Hepatocyte (in vitro differentiated cells): ENCODE measurements around the gene RBAK.
"Not testable (repeated sequence)": the region's sequence is repeated elsewhere in the genome, so short reads cannot be mapped to it uniquely, and the experiment has no call there.

ENCODE experiments used
- CTCF ChIP-seq: fragments of 200-600 bp; sonication (generic); IDR thresholded peaks from 2 replicates; pipeline ENCODE4 v1.5.1; 2016; ENCODE audit warnings: antibody characterized with exemption, mild to moderate bottlenecking; ENCODE audit not compliant: poor library complexity
- EZH2 ChIP-seq: fragments of 200-600 bp; sonication (generic); IDR thresholded peaks from 2 replicates; pipeline ENCODE4 v1.6.1; 2016; ENCODE audit warnings: antibody characterized with exemption, mild to moderate bottlenecking, borderline replicate concordance

GRCh38 chr7:5051731-5052130 lies 6.1 kb downstream of the RBAK start:
- not testable (repeated sequence) for TF ChIP-seq CTCF, EZH2
